Keratinocyte (primary cell): ENCODE measurements around the gene AMMECR1L. TPM values are rescaled to one million over a fixed set of nuclear protein-coding genes. Genes with fewer than 3 reads are reported as not detected.

Experiments
- DNase-seq: peaks from one replicate; pipeline ENCODE4 v3.0.0-alpha.2; 2011; ENCODE audit warnings: low read depth, missing footprints, low spot score
- FAIRE-seq: peaks from 2 replicates; lab custom pipeline; 2011; peaks lifted over from hg19 to GRCh38; lab: Jason Lieb, UNC
- H2AFZ ChIP-seq: 2 replicates; pipeline ENCODE4 v1.6.0; 2012; ENCODE audit warnings: low read length, control low read depth, inconsistent platforms; ENCODE audit not compliant: control insufficient read depth
- H3K27ac ChIP-seq: 2 replicates; pipeline ENCODE4 v1.5.1; 2011; ENCODE audit warnings: low read length; ENCODE audit not compliant: control insufficient read depth, insufficient read depth
- H3K27me3 ChIP-seq: 3 replicates; pipeline ENCODE4 v1.6.0; 2011; ENCODE audit warnings: low read length; ENCODE audit not compliant: control insufficient read depth, insufficient read depth; ENCODE audit errors: extremely low read depth
- H3K36me3 ChIP-seq, 2 experiments: 2 replicates in 1 of 2; 3 replicates in 1 of 2; pipeline ENCODE4 v1.5.1; 2011; ENCODE audit warnings: low read length in 2 of 2, mild to moderate bottlenecking in 1 of 2; ENCODE audit not compliant: control insufficient read depth in 2 of 2, insufficient read depth in 2 of 2; ENCODE audit errors: extremely low read depth in 1 of 2
- H3K4me1 ChIP-seq: 3 replicates; pipeline ENCODE4 v1.5.1; 2011; ENCODE audit warnings: low read length; ENCODE audit not compliant: control insufficient read depth, insufficient read depth; ENCODE audit errors: extremely low read depth
- H3K4me2 ChIP-seq: 3 replicates; pipeline ENCODE4 v1.6.0; 2011; ENCODE audit warnings: low read depth, low read length; ENCODE audit not compliant: control insufficient read depth, insufficient read depth; ENCODE audit errors: extremely low read depth
- H3K4me3 ChIP-seq, 3 experiments: fragments of 200-600 bp in 1 of 3; sonication (generic) in 1 of 3; 2 replicates in 2 of 3; 3 replicates in 1 of 3; pipeline ENCODE4 v1.5.1; 2011 to 2016; ENCODE audit warnings: low read length in 3 of 3, mild to moderate bottlenecking in 3 of 3, control low read depth in 2 of 3, inconsistent platforms in 1 of 3, low read depth in 1 of 3, mixed read lengths in 1 of 3, mixed run types in 1 of 3, moderate library complexity in 1 of 3; ENCODE audit not compliant: control insufficient read depth in 2 of 3, insufficient read depth in 2 of 3; ENCODE audit errors: extremely low read depth in 1 of 3
- H3K79me2 ChIP-seq: 2 replicates; pipeline ENCODE4 v1.6.0; 2012; ENCODE audit warnings: low read length; ENCODE audit not compliant: control insufficient read depth, insufficient read depth
- H3K9ac ChIP-seq: 3 replicates; pipeline ENCODE4 v1.6.0; 2011; ENCODE audit warnings: low read length; ENCODE audit not compliant: control insufficient read depth, insufficient read depth; ENCODE audit errors: extremely low read depth
- H3K9me1 ChIP-seq: 3 replicates; pipeline ENCODE4 v1.6.0; 2011; ENCODE audit warnings: low read length; ENCODE audit not compliant: control insufficient read depth, insufficient read depth; ENCODE audit errors: extremely low read depth
- H3K9me3 ChIP-seq: 2 replicates; pipeline ENCODE4 v1.5.1; 2012; ENCODE audit warnings: low read depth, low read length; ENCODE audit not compliant: control insufficient read depth
- H4K20me1 ChIP-seq: 3 replicates; pipeline ENCODE4 v1.6.0; 2011; ENCODE audit warnings: low read length; ENCODE audit not compliant: control insufficient read depth, insufficient read depth; ENCODE audit errors: extremely low read depth
- CTCF ChIP-seq, 3 experiments: IDR thresholded peaks in 1 of 3; conservative IDR thresholded peaks in 1 of 3; optimal IDR thresholded peaks in 1 of 3; 2 replicates in 2 of 3; 3 replicates in 1 of 3; pipeline versions ENCODE3 to v1.5.1; 2011; ENCODE audit warnings: low read length in 3 of 3, mild to moderate bottlenecking in 3 of 3, moderate library complexity in 2 of 3, control low read depth in 1 of 3, inconsistent platforms in 1 of 3; ENCODE audit not compliant: insufficient read depth in 2 of 3; ENCODE audit errors: extremely low read depth in 1 of 3
- EZH2 ChIP-seq: IDR thresholded peaks from one replicate; pipeline ENCODE4 v1.6.1; 2012; ENCODE audit warnings: inconsistent platforms, mild to moderate bottlenecking, low read length, moderate library complexity
- dilution Hi-C: fragments of 300-500 bp; cut with MboI; formaldehyde crosslinking; loops from one replicate; pipeline ENCODE4 v1.7.0; 2020; ENCODE audit warnings: low sequenced_read_pairs; ENCODE audit not compliant: extremely low pct_ligation_motif_present
- polyA plus RNA-seq, 5 experiments: library from polyadenylated mRNA; depleted of rRNA in 3 of 5; stranded (reverse) in 3 of 5; stranded (forward) in 1 of 5; unstranded in 1 of 5; fragments of >200 nt; gene quantifications; 1 replicate in 1 of 5; 2 replicates in 3 of 5; 3 replicates in 1 of 5; pipeline versions ENCODE4 v1.2.1 to v1.2.3, GENCODE V29; 2011 to 2012; ENCODE audit warnings: missing spikeins in 2 of 5, low read depth in 1 of 5, low replicate concordance in 1 of 5

Gene AMMECR1L
- polyA plus RNA-seq, 1 donor (not counting 4 experiments of a cell fraction or from before 2014, with no cell fraction given), result 16.8 TPM

GRCh38 chr2:127911737-127912136, 26.0 kb upstream of the AMMECR1L start:
- H3K9me3 ChIP-seq, result no peaks in the 10 kb centered on the region
- TF ChIP-seq EZH2 (no peak), CTCF (optimal IDR thresholded peaks at IDR 0.05 in 1 of 3, IDR thresholded peaks at IDR 0.05 in 1 of 3, conservative IDR thresholded peaks at IDR 0.05 in 1 of 3; ENCODE audit: extremely low read depth in 1 of 3, insufficient read depth in 2 of 3, low read length in 3 of 3) (no peak)
- no peaks in the 10 kb centered on the region for H3K27me3 ChIP-seq
- no peak overlapping the region for H3K27ac ChIP-seq
- FAIRE-seq, result no peak
- H2AFZ ChIP-seq, result no peak overlapping the region
- H4K20me1 ChIP-seq, result no peaks in the 10 kb centered on the region
- no peak overlapping the region for H3K9ac ChIP-seq
- H3K9me1 ChIP-seq, result no peaks in the 10 kb centered on the region
- dilution Hi-C loops, result no loop called here
- no peaks in the 10 kb centered on the region for H3K36me3 ChIP-seq
- no peaks in the 10 kb centered on the region for H3K79me2 ChIP-seq
- H3K4me2 ChIP-seq, result no peak overlapping the region
- no peak for DNase-seq
- H3K4me1 ChIP-seq, result no peaks in the 10 kb centered on the region
- no peak overlapping the region for H3K4me3 ChIP-seq

DNA sequence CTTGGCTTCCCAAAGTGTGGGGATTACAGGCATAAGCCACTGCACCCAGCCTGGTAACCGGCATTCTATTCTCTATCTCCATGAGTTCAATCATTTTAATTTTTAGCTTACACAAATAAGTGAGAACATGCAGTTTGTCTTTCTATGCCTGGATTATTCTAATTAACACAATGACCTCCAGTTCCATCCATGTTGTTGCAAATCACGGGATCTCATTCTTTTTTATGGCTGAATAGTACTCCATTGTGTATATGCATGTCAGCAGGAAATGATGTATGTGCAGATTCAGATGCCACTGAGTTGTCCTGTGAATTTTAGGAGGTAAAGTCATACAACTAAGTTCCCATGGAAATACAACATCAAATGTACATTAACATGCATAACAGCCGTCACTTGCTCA, 24.7 kb upstream of the AMMECR1L start:
- H3K36me3 ChIP-seq, result no peaks in the 10 kb centered on the region
- H3K4me2 ChIP-seq, result no peak overlapping the region
- H3K9me3 ChIP-seq, result no peaks in the 10 kb centered on the region
- H3K9me1 ChIP-seq, result no peaks in the 10 kb centered on the region
- no peak for DNase-seq
- no peak overlapping the region for H3K27ac ChIP-seq
- H2AFZ ChIP-seq, result no peak overlapping the region
- H4K20me1 ChIP-seq, result no peaks in the 10 kb centered on the region
- H3K4me3 ChIP-seq, result no peak overlapping the region
- dilution Hi-C loops, result no loop called here
- H3K79me2 ChIP-seq, result no peaks in the 10 kb centered on the region
- H3K4me1 ChIP-seq, result no peaks in the 10 kb centered on the region
- FAIRE-seq, result no peak
- no peak overlapping the region for H3K9ac ChIP-seq
- TF ChIP-seq EZH2, result no peak
- TF ChIP-seq CTCF (optimal IDR thresholded peaks at IDR 0.05 in 1 of 3, IDR thresholded peaks at IDR 0.05 in 1 of 3, conservative IDR thresholded peaks at IDR 0.05 in 1 of 3; ENCODE audit: extremely low read depth in 1 of 3, insufficient read depth in 2 of 3, low read length in 3 of 3), result no peak
- peaks cover 6% of the 10 kb centered on the region for H3K27me3 ChIP-seq
